Lower leg skin (tissue), 4 donors: ENCODE results near the gene CRAMP1. TPM values are rescaled to one million over a fixed set of nuclear protein-coding genes. Genes with fewer than 3 reads are reported as not detected.

ENCODE experiments used
- DNase-seq, 2 donors: peaks; one replicate each; pipeline ENCODE4 v3.0.0-alpha.2; 2019; ENCODE audit warnings: low spot score in 2 of 2
- H3K4me3 ChIP-seq: fragments of 200-600 bp; sonication (generic); 2 replicates; pipeline ENCODE4 v1.5.1; 2017; ENCODE audit warnings: mild to moderate bottlenecking, low read depth; ENCODE audit not compliant: poor library complexity, severe bottlenecking
- CTCF ChIP-seq, 3 donors: fragments of 450-650 bp; IDR thresholded peaks; one replicate each; pipeline ENCODE4 v1.5.1; 2016; ENCODE audit warnings: antibody characterized with exemption in 3 of 3, mild to moderate bottlenecking in 3 of 3, moderate library complexity in 2 of 3
- POLR2A ChIP-seq, 2 donors: fragments of 450-650 bp; IDR thresholded peaks; one replicate each; pipeline ENCODE4 v1.6.1; 2016 to 2017; ENCODE audit warnings: antibody characterized with exemption in 2 of 2, mild to moderate bottlenecking in 1 of 2, moderate library complexity in 1 of 2
- WGBS, 2 donors: methylation state at CpG; one replicate each; pipeline ENCODE4 v1.1.5; 2018; 5-methylcytosine and 5-hydroxymethylcytosine counted together
- intact Hi-C: fragments of 100-400 bp; cut with DNase I; formaldehyde crosslinking; loops from one replicate; pipeline ENCODE4 v1.15.0; 2023; ENCODE audit warnings: low total_unique reads
- total RNA-seq, 4 donors: library from RNA; depleted of rRNA; stranded (reverse); fragments of >200 nt; gene quantifications; one replicate each; pipeline ENCODE4 v1.1.0, GENCODE V29; 2016

The CRAMP1 gene
- total RNA-seq, 4 donors from 2014 or later = 14.2 to 29.6 (median 19.3) TPM

- TF ChIP-seq CTCF (IDR thresholded peaks at IDR 0.05) = no peak
- TF ChIP-seq POLR2A (IDR thresholded peaks at IDR 0.05) = no peak
- no peak overlapping the region for H3K4me3 ChIP-seq
- WGBS, 2 donors = 90 to 95% methylated on average over 6 of the region's 6 CpGs
- intact Hi-C loops = no loop called here
- DNase-seq = no peak
These were observed 10.7 kb upstream of the CRAMP1 start for GRCh38 chr16:1601489-1601888.

- no peak for DNase-seq
- no peak for TF ChIP-seq CTCF (IDR thresholded peaks at IDR 0.05)
- no peak for TF ChIP-seq POLR2A (IDR thresholded peaks at IDR 0.05)
- WGBS, 2 donors = 93 to 95% methylated on average over 20 of the region's 20 CpGs
- no peak overlapping the region for H3K4me3 ChIP-seq
- intact Hi-C loops = no loop called here
These were observed 9.9 kb upstream of the CRAMP1 start for GRCh38 chr16:1602285-1602684.

GRCh38 chr16:1606774-1607173 lies 5.4 kb upstream of the CRAMP1 start:
- intact Hi-C loops = no loop called here
- TF ChIP-seq POLR2A (IDR thresholded peaks at IDR 0.05) = no peak
- no peak for TF ChIP-seq CTCF (IDR thresholded peaks at IDR 0.05)
- no peak overlapping the region for H3K4me3 ChIP-seq
- no peak for DNase-seq
- 92 to 93% methylated on average over 10 of the region's 10 CpGs for whole genome bisulfite sequencing, 2 donors

- intact Hi-C loops = no loop called here
- no peak for TF ChIP-seq CTCF (IDR thresholded peaks at IDR 0.05)
- no peak for TF ChIP-seq POLR2A (IDR thresholded peaks at IDR 0.05)
- WGBS, 2 donors = 88 to 92% methylated on average over 6 of the region's 6 CpGs
- no peak for DNase-seq
- H3K4me3 ChIP-seq = no peak overlapping the region
These were observed 4.2 kb upstream of the CRAMP1 start for GRCh38 chr16:1607971-1608370.

- DNase-seq = peak; percentile 86 to 97
- WGBS, 2 donors = 1% methylated on average over 38 to 77 of the region's 90 CpGs
- H3K4me3 ChIP-seq = peak overlapping the region; percentile 47
- intact Hi-C loops = no loop called here
- no peak for TF ChIP-seq CTCF (IDR thresholded peaks at IDR 0.05)
- TF ChIP-seq POLR2A (IDR thresholded peaks at IDR 0.05) = no peak
These were observed 1.9 kb upstream of the CRAMP1 start for GRCh38 chr16:1610071-1610898.
